Left renal pelvis (tissue), 4 donors: ENCODE results near the gene LYRM2. TPM values are rescaled to one million over a fixed set of nuclear protein-coding genes. Genes with fewer than 3 reads are reported as not detected.

ENCODE experiments used
- polyA plus RNA-seq, 4 donors: library from polyadenylated mRNA; unstranded; fragments of 120-200 nt; gene quantifications; one replicate each; pipeline ENCODE4 v1.2.1, GENCODE V29; 2013; ENCODE audit not compliant: insufficient read length in 4 of 4

The LYRM2 gene
- polyA plus RNA-seq, 4 donors: 33.1 to 54.1 (median 45.7) TPM

Other genes starting within 250 kb of the LYRM2 start
- 10 to 100 TPM in 3 of 4 donors, 1 to 10 TPM in 1; 6.0 to 39.2 (median 35.5) TPM for gene RRAGD, start 226.5 kb downstream of the LYRM2 start, polyA plus RNA-seq
- 10 to 100 TPM; 17.2 to 38.6 (median 25.4) TPM for gene ANKRD6, start 205.6 kb downstream of the LYRM2 start, polyA plus RNA-seq
- gene MDN1, start 181.0 kb upstream of the LYRM2 start, polyA plus RNA-seq: 10 to 100 TPM; 35.6 to 48.1 (median 42.3) TPM
- gene CASP8AP2, start 191.1 kb upstream of the LYRM2 start, polyA plus RNA-seq: 10 to 100 TPM; 23.7 to 29.8 (median 25.2) TPM